Testis (tissue), 2 donors: ENCODE results near the gene LACRT.

ENCODE experiments used
- POLR2A ChIP-seq: fragments of 450-650 bp; IDR thresholded peaks from one replicate; pipeline ENCODE4 v1.6.1; 2017; ENCODE audit warnings: antibody characterized with exemption, mild to moderate bottlenecking, moderate library complexity
- TF ChIP-seq, protein P1 (sequence below), 3 experiments: fragments of 450-650 bp in 2 of 3; fragments of 200-600 bp in 1 of 3; sonication (generic) in 1 of 3; IDR thresholded peaks; one replicate each; pipeline ENCODE4 v1.5.1; 2016 to 2019; ENCODE audit warnings: antibody characterized with exemption in 3 of 3, mild to moderate bottlenecking in 2 of 3, moderate library complexity in 1 of 3

DNA sequence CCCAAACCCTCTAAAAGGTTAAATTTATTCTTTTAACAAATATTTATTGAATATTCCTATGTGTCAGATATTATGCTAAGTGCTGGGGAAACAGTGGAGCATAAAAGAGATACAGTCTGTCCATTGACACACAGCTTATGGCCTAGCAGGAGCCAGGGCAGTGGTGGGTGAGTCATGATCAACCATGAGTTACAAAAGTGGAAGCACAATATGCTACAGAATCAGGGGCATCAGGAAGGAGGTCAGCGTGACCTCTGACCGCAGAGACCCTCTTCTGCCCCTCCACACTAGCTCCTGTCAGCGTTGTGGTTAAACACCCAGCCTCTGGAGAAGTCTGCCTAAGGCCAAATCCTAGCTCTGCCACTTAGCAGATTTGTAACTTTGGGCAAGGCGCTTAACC is 41.6 kb downstream of the LACRT start:
- TF ChIP-seq, protein P1, sequence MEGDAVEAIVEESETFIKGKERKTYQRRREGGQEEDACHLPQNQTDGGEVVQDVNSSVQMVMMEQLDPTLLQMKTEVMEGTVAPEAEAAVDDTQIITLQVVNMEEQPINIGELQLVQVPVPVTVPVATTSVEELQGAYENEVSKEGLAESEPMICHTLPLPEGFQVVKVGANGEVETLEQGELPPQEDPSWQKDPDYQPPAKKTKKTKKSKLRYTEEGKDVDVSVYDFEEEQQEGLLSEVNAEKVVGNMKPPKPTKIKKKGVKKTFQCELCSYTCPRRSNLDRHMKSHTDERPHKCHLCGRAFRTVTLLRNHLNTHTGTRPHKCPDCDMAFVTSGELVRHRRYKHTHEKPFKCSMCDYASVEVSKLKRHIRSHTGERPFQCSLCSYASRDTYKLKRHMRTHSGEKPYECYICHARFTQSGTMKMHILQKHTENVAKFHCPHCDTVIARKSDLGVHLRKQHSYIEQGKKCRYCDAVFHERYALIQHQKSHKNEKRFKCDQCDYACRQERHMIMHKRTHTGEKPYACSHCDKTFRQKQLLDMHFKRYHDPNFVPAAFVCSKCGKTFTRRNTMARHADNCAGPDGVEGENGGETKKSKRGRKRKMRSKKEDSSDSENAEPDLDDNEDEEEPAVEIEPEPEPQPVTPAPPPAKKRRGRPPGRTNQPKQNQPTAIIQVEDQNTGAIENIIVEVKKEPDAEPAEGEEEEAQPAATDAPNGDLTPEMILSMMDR (IDR thresholded peaks at IDR 0.05), result no peak
- no peak for TF ChIP-seq POLR2A
